Measurements from ENCODE around the gene MREG.

MREG gene

DNA sequence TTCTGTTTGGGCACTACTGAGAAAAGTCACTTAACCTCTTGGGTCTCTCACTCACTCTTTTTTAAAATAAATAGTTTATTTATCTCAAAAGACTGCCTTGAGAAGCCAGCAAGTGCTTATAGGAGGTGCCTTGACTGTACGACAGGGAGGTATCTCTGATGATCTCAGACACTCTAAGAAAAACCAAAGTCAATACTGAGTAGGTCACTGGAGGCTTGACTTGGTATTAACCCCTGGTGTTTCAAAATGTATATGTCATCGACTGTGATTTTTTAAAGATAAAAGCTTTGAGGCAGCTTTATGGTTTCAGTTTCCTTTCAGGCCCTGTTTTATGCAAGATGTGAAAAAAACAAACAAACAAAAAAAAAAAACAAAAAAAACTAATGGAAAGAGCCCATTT, 33.7 kb downstream of the MREG start:
- Histone ChIP-seq H3K27ac (no peak overlapping the region), H2AFZ (ENCODE audit: low read depth) (no peak overlapping the region), H3K79me2 (ENCODE audit: insufficient read depth, low read depth) (peaks cover 6% of the 10 kb centered on the region; the same call in 1 of the 2 replicates)

DNA sequence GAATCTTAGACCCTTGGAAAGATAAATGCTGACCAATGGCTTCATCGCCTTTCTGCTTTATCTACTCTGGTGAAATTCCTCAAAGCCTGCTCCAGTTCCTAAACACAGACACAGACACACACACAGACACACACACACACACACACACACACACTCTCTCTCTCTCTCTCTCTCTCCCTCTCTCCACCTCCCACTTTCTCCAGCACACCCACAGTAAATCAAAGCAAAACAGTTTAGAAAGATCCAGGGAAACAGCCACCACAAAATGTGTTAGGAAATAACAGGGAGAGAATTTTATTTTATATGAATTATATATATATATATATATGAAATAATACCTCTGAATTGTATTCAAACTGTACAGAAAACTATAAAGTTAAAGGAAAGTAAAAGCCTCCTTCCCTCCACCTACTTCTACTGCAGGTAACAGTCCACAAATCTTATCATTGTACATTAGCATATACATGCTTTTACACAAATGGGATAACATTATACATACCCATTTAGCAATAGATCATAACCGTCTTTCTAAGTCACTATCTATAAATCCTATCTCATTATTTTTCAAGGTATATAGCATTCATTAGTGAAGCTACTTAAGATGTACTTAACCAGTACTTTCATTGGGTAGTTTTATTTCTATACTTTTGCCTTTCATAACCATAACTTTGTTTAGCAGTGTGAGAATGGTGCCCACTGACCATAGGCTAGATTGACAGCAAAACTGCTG, 38.5 kb downstream of the MREG start:
- no peak overlapping the region for H3K4me3 ChIP-seq (IDR thresholded peaks at IDR 0.05; ENCODE audit: insufficient read depth, low read depth, low read length)
- H3K4me1 ChIP-seq (ENCODE audit: low read depth, poor library complexity, severe bottlenecking): peaks cover 51% of the 10 kb centered on the region
- no peak overlapping the region for H3K9ac ChIP-seq
- H3K27me3 ChIP-seq (ENCODE audit: insufficient read depth, low read depth): no peaks in the 10 kb centered on the region
- H4K20me1 ChIP-seq (ENCODE audit: insufficient read depth): no peaks in the 10 kb centered on the region
- peaks cover 8% of the 10 kb centered on the region; the same call in 1 of the 2 replicates for H3K79me2 ChIP-seq (ENCODE audit: insufficient read depth, low read depth)
- no peak for TF ChIP-seq CTCF (conservative IDR thresholded peaks at IDR 0.05; ENCODE audit: low read depth, low read length)
- no peak overlapping the region for H2AFZ ChIP-seq (ENCODE audit: low read depth)
- H3K36me3 ChIP-seq (ENCODE audit: insufficient read depth): no peaks in the 10 kb centered on the region
- no peak overlapping the region for H3K27ac ChIP-seq
- H3K4me2 ChIP-seq: no peak overlapping the region; the same call in 1 of the 2 replicates

More for the DNA sequence above, 33.7 kb downstream of the MREG start:
- Histone ChIP-seq H3K4me3 (IDR thresholded peaks at IDR 0.05; ENCODE audit: insufficient read depth, low read depth, low read length) (no peak overlapping the region), H3K4me2 (peak overlapping the region; percentile 18), H3K27me3 (ENCODE audit: insufficient read depth, low read depth) (no peaks in the 10 kb centered on the region), H3K36me3 (ENCODE audit: insufficient read depth) (no peaks in the 10 kb centered on the region), H3K9ac (no peak overlapping the region), H4K20me1 (ENCODE audit: insufficient read depth) (no peaks in the 10 kb centered on the region), H3K4me1 (ENCODE audit: low read depth, poor library complexity, severe bottlenecking) (peaks cover 52% of the 10 kb centered on the region)
- TF ChIP-seq CTCF (conservative IDR thresholded peaks at IDR 0.05; ENCODE audit: low read depth, low read length): no peak

- H2AFZ ChIP-seq (ENCODE audit: low read depth): no peak overlapping the region
- H3K27ac ChIP-seq: no peak overlapping the region
- H3K4me2 ChIP-seq: peak overlapping the region; percentile 37; the same call in 1 of the 2 replicates
- TF ChIP-seq CTCF (conservative IDR thresholded peaks at IDR 0.05; ENCODE audit: low read depth, low read length): no peak
- H4K20me1 ChIP-seq (ENCODE audit: insufficient read depth): no peaks in the 10 kb centered on the region
- H3K4me3 ChIP-seq (IDR thresholded peaks at IDR 0.05; ENCODE audit: insufficient read depth, low read depth, low read length): no peak overlapping the region
- H3K9ac ChIP-seq: no peak overlapping the region
- H3K79me2 ChIP-seq (ENCODE audit: insufficient read depth, low read depth): peaks cover 13% of the 10 kb centered on the region; the same call in 1 of the 2 replicates
- peaks cover 53% of the 10 kb centered on the region for H3K4me1 ChIP-seq (ENCODE audit: low read depth, poor library complexity, severe bottlenecking)
- H3K27me3 ChIP-seq (ENCODE audit: insufficient read depth, low read depth): no peaks in the 10 kb centered on the region
- no peaks in the 10 kb centered on the region for H3K36me3 ChIP-seq (ENCODE audit: insufficient read depth)
Observed at GRCh38 chr2:215973954-215974699, 39.2 kb downstream of the MREG start.

DNA sequence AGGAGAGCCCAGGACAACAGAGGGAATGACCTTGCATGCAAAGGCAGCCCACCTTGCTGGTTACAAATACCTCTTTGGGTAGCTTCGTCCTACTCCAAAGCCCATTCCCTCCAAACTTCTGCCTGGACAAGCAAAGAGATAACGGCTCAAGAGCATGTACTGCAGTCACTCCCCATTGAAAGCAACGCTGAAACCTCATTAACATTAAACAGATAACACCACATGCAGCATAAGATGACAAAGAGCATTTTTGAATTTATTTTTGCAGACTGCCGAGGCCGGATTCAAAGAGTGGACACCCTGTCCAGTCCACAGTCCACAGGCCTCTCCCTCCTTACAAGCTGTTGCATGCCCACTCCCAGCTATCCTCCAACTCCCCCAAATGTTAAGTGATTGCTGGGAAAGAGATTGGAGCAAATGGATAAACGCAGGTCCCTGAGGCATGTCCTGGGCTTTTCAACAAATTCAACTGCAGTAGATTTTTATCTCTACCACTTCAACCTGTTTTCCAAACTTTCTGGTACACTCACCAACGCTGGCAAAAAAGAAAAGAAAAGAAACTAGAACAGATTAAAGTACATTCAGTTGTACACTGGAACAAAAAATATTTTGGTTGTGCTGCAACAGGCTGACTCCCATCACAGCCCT, 40.1 kb downstream of the MREG start:
- peak overlapping the region; percentile 37; the same call in 1 of the 2 replicates for H3K4me2 ChIP-seq
- H3K4me1 ChIP-seq (ENCODE audit: low read depth, poor library complexity, severe bottlenecking): peaks cover 54% of the 10 kb centered on the region
- no peak overlapping the region for H3K9ac ChIP-seq
- TF ChIP-seq CTCF (conservative IDR thresholded peaks at IDR 0.05; ENCODE audit: low read depth, low read length): no peak
- no peaks in the 10 kb centered on the region for H3K36me3 ChIP-seq (ENCODE audit: insufficient read depth)
- no peak overlapping the region for H3K4me3 ChIP-seq (IDR thresholded peaks at IDR 0.05; ENCODE audit: insufficient read depth, low read depth, low read length)
- no peak overlapping the region for H3K27ac ChIP-seq
- H3K79me2 ChIP-seq (ENCODE audit: insufficient read depth, low read depth): peaks cover 13% of the 10 kb centered on the region; the same call in 1 of the 2 replicates
- no peaks in the 10 kb centered on the region for H3K27me3 ChIP-seq (ENCODE audit: insufficient read depth, low read depth)
- no peaks in the 10 kb centered on the region for H4K20me1 ChIP-seq (ENCODE audit: insufficient read depth)
- no peak overlapping the region for H2AFZ ChIP-seq (ENCODE audit: low read depth)

Data from KMS-11 (cell line).